Measurements from ENCODE around the gene RAB7B.
"Not testable (repeated sequence)": the region's sequence is repeated elsewhere in the genome, so short reads cannot be mapped to it uniquely, and the experiment has no call there.

The RAB7B gene

DNA sequence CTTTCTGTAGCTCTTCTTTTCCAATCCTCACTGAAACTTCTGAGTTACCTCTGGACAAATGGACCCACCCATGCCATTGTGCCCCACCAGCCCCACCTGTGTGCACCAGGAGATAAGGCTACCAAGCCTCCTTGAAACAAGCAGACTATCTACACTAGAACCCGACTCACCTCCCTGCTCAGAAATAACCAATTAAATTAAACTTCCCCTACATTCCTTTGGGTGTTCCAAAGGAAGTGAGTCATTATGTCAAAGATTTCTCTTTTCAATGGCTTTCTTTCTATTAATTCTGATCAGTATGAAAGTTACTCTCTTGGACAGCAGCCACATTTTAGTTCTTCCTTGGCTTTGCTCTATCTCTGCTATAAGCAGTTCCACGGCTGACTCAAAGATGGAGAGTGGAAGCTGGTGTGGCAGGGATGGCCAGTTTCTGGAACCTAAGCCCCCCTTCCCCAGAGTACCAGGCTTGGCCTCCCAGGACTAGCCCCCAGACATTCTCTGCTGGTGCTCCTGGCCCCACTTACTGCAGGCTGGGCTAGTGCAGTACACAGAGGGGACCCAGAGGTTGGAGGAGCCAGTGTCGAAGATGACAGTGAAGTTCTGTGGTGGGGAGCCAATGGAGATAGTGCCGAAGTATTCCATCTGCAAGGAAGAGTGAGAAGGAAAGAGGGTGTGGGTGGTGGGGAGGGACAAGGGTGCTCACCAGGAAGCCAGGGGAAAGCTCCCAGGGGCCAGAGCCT is 18.6 kb upstream of the RAB7B start:
- no peak for DNase-seq

GRCh38 chr1:206021008-206021625 is 17.9 kb upstream of the RAB7B start:
- no peak for DNase-seq

GRCh38 chr1:206020393-206021007 is 17.3 kb upstream of the RAB7B start:
- no peak for DNase-seq

- DNase-seq: no peak
Measured at GRCh38 chr1:206015071-206015470, 11.9 kb upstream of the RAB7B start.

DNA sequence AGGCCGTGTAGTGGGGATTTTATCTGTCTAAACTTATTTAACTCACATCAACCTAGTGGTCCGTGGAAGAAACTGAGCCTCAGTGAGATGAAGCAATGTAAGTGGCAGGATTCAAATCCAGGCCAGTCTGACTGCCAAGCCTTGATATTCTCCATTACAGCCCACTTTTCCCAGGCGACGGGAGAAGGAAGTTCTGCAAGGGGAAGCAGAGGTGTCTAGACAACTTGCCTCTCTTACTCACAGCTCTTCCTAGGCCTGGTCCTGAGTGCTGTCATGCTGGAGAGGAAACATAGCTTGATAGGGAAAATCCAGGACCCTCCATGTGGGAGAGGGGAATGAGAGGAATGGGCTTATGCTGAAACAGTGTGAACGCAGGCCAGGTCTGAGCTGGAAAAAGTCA is 11.4 kb upstream of the RAB7B start:
- no peak for DNase-seq

- no peak for DNase-seq
Measured at GRCh38 chr1:206013026-206013795, 10.0 kb upstream of the RAB7B start.

DNA sequence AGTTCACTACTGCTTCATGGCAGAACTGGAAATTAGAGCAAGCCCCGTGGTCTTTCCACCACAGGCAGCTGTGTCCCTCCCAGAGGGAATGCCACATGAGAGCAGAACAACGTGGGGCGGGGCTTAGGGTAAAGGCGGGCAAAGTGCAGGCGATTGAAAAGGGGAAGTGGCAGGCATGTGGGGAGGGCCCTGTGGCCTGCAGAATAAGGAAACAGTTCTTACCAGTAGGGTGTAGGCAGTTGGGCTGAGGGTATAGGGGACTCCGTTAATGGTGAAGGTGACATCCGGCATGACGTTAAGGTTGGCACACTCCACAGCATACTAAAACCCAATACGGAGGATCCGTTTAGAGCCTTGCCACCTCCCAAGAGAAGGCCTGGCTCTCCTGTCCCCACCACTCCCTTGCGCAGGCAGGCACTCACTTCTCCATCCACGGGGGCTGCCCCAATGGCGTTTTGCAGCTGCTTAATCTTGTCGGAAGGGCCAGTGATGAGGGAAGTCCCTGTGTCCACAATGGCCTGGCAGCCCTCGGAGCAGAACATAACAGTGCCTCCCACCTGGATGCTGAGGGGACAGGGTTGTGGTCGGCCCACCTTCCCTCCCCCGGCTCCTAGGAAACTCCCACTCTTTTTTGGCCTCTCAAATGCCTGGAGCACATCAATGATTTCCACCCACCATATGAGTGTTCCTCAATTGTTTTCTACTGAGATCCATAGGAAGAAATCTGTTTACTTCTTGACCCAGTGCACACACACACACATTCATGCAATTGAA is 9.1 kb upstream of the RAB7B start:
- no peak for DNase-seq

DNA sequence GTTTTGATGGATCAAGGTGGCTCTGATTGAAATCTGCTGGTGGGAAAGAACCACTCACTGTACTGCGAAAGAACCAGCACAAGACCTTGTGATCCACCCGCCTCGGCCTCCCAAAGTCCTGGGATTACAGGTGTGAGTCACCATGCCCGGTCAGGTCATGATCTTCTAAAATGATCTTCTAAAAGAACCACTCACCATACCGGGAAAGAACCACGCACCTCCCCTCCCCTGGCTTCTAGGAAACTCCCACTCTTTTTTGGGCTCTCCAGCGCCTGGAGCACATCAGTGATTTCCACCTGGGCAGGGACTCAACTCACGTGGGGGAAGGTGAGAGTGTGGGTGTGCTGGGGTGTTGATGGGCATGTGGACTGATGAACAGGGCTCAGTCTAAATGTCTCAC is 7.9 kb upstream of the RAB7B start:
- no peak for DNase-seq

GRCh38 chr1:206010060-206010459 is 6.9 kb upstream of the RAB7B start:
- DNase-seq: no peak

GRCh38 chr1:206006946-206007345 is 3.8 kb upstream of the RAB7B start:
- no peak for DNase-seq

- no peak for DNase-seq
Measured at GRCh38 chr1:206005778-206006180, 2.6 kb upstream of the RAB7B start.

- DNase-seq: no peak
Measured at GRCh38 chr1:206005234-206005633, 2.0 kb upstream of the RAB7B start.

- no peak for DNase-seq
Measured at GRCh38 chr1:206004826-206005225, 1.6 kb upstream of the RAB7B start.

- no peak for DNase-seq
Measured at GRCh38 chr1:206003854-206004800, 932 bp upstream of the RAB7B start.

GRCh38 chr1:206002160-206002559 is 1.0 kb downstream of the RAB7B start:
- no peak for DNase-seq

- DNase-seq: no peak
Measured at GRCh38 chr1:206001476-206001888, 1.7 kb downstream of the RAB7B start.

DNA sequence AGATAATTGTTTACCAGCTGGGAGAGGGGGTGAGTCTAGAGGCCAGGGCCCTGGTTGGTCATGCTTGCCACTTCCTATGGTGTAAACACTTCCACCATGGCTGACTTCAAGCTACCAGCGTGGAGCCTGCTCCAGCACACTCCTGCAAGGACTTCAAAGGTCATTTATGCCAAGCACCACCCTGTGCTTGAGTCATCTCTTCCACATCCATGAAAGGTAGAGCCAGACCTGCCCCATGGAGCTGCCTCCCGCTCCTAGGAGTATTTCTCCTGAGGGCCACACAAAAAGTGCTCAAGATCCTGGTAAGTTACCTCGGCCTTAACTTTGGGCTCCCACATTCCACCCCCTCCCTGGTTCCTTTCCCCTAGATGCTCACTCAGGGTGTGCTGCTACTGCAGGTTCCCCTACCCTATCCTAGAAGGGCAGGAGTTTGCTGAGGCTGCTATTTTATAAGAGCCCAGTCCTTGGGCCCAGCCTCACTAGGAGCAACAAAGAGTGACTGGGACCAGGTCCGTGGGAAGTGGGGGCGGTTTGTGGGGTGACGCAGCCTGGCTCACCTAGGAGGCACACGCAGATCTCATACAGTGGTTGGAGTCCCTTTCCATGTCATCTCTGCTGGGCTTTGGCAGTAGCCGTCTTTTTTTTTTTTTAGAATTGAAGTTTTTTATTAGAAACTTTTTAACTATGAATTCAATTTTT is 2.4 kb downstream of the RAB7B start:
- DNase-seq: no peak

- no peak for DNase-seq
Measured at GRCh38 chr1:205998457-205999241, 4.5 kb downstream of the RAB7B start.

DNA sequence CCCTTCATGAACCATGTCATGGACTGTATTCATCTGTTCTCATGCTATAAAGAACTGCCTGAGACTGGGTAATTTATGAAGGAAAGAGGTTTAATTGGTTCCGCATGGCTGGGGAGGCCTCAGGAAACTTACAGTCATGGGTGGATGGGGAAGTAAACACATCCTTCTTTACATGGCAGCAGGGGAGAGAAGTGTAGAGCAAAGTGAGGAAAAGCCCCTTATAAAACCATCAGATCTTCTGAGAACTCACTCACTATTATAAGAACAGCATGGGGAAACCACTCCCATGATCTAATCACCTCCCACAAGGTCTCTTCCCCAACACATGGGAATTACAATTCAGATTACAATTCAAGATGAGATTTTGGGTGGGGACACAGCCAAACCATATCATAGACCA is 6.6 kb downstream of the RAB7B start:
- DNase-seq: not testable (repeated sequence)

GRCh38 chr1:205994346-205994745 is 8.8 kb downstream of the RAB7B start:
- DNase-seq: no peak
